NCI-H446 treated with DMSO at 0.1 percent for 48 hours (cell line): ENCODE data around the gene KRT86.
"Not testable (repeated sequence)": the region's sequence is repeated elsewhere in the genome, so short reads cannot be mapped to it uniquely, and the experiment has no call there.

Experiments
- DNase-seq: peaks from one replicate; lab custom pipeline; 2025; lab: John Stamatoyannopoulos, UW

The KRT86 gene

DNA sequence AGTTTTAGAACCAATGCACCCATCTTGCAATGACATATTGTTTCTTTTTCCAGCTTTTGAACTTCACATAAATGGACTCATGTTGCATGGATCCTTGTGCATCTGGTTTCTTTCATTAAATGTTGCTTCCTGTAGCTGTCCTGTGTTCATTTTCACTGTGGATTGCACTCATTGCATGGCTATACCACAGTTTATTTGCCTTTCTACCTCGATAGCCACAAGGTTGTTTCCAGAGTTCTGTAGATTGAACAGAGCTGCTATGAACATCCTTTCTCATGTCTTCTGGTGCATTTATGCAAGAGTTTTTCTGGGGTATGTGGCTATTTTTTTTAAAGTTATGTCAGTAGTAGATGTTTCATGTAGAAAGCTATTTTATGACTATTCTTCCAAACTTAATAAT lies 20.4 kb downstream of the KRT86 start:
- DNase-seq = no peak

DNA sequence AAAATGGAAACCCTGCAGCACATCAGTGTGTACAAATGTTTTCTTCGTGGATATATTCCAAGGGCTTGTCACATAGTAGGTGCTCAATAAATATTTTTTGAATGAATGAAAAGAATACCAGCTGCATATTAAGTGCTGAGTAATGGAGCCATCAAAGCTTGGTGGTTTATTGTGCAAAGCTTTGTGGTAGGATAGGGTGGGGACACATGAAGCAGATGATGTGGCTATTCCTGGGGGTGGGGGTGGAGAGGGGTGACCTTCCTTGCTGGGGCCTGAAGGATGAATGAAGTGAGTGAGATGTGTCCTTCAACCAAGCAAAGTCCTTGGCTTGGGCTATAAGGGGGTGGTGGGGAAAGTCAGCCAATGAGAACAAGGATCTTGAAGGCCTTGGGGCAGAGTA lies 21.2 kb downstream of the KRT86 start:
- no peak for DNase-seq

DNA sequence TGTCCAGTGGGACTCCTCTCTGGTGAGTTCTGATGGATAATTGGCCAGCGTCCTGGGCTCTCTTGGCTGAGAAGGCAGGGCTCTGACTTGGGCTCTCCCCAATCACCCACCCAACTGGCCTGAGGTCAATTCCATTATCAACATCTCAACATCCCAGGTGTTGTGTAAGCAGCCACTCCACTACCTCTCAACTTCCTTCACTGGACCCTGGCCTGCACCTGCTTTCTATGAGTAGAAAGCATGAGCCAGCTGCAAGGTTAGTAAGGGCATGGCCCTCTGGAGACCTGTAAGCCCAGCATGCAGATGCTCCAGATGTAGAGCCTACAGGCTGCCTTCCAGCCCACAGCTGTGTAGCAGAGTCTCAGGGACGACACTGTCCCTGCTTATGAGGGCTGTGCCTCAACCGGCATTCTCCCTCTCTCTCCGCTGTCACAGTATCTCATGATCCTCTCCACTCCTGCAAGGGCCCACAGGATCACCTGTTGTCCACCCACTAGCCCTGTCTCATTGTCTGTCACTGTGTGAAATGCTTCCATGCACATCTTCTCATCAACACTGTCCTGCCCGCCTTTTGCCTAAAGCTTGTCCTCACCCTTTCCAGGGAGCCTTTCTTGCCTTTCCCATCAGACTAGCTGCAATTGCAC lies 22.2 kb downstream of the KRT86 start:
- no peak for DNase-seq

DNA sequence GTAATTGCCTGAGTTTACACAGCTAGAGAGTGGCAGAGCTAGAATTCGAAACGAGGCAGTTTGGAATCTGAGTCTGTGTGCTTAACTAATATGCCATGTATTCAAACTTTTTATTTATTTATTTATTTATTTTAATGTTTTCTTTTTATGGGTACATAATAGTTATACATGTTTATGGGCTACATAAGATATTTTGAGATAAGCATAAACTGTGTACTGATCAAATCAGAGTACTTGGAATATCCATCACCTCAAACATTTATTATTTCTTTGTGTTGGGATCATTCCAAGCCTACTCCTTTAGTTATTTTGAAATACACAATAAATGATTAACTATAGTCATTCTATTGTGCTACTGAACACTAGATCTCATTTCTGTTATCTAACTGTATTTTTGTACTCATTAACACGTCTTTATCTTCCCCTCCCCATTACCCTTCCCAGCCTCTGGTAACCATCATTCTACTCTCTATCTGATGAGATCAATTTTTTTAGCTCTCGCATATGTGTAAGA lies 24.3 kb downstream of the KRT86 start:
- DNase-seq = no peak

DNA sequence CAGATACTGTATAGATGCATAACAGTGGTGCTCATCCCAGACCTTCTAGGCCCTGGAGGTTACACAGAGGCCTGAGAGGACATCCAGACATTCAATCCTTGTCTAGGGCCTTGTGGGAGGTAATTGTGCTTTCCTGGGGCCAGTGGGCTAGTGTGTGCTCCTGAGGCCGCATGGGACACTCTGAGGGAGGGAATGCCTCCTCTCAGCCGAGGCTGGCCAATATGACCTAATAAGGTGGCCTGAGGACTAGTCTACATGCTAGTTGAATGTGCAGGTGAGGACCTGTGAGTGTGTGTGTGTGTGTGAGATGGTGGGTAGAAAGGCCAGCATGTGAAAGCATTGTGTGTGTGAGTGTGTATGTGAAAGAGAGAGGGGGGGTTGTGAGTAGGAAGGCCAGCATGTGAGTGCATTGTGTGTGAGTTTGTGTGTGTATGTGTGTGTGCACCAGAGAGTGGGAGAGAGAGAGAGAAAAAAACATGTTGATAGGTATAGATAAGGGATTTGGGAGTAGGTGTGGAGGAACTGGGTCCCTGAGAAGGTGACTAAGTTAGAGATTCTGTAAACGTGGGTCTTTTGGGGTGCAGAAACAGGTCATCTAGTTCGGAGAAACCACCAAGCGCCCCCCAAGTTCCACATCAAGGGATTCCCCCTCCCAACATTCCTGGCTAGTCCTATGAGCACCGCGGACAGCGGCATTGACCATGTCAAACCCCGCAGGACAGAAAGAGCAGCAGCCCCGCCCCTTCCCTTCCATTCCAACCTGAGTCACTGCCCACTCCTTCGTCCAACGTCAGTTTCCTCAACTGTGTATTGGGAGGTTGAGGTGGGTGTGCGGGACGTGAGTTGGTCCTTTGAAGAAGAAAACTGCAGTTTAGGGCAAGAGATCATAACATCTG lies 26.6 kb downstream of the KRT86 start:
- DNase-seq = no peak

DNA sequence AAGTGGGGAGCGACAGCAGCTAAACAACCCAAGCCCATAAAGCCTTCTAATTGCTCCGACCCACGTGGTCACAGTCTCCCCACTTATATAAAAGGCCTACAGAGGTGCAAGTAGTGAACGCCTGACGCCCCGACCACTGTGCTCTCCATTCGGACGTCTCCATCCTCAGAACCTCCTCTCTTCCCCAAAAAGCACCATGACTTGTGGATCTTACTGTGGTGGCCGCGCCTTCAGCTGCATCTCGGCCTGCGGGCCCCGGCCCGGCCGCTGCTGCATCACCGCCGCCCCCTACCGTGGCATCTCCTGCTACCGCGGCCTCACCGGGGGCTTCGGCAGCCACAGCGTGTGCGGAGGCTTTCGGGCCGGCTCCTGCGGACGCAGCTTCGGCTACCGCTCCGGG lies 27.3 kb downstream of the KRT86 start:
- DNase-seq = not testable (repeated sequence)

DNA sequence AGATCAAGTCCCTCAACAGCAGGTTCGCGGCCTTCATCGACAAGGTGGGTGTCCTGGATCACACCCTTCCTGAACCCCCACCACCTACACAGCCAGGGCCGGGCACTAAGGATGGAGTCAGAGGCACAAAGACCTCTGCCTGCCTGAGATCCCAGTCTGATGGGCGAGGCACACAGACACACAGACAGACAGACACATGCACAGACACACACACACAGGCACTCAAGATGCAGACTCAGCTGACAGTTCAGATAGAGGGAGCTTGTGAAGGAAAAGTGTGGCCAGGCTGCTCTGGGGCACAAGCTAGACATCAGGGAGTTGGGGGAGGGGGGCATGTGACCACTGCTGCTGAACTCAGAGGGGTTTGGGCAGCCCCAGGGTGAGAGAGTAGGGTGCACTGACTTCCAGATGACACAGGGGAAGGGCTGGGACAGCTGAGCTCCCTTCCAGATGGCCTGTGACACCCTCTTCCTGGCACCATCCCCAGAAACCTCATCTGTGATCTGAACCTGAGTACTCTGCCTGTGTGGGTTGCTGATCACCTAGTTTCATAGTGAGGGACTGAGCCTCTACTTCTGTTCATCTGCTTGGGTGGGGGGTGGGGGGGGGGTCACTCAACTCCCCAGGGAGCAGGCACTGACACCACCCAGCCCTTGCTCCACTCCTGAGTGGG lies 27.9 kb downstream of the KRT86 start:
- not testable (repeated sequence) for DNase-seq

DNA sequence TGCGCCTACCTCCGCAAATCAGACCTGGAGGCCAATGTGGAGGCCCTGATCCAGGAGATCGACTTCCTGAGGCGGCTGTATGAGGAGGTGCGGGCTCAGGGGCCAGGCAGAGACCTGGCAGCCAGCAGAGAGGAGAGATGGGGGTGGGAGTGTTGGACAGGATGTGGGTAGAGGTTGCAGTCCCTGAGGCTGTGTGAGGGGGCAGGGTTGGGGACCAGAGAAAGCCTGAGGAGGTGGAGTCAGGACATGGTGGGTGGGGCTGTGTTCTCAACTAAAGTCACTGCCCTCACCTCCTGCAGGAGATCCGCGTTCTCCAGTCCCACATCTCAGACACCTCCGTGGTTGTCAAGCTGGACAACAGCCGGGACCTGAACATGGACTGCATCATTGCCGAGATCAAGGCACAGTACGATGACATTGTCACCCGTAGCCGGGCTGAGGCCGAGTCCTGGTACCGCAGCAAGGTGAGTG lies 30.5 kb downstream of the KRT86 start:
- not testable (repeated sequence) for DNase-seq

DNA sequence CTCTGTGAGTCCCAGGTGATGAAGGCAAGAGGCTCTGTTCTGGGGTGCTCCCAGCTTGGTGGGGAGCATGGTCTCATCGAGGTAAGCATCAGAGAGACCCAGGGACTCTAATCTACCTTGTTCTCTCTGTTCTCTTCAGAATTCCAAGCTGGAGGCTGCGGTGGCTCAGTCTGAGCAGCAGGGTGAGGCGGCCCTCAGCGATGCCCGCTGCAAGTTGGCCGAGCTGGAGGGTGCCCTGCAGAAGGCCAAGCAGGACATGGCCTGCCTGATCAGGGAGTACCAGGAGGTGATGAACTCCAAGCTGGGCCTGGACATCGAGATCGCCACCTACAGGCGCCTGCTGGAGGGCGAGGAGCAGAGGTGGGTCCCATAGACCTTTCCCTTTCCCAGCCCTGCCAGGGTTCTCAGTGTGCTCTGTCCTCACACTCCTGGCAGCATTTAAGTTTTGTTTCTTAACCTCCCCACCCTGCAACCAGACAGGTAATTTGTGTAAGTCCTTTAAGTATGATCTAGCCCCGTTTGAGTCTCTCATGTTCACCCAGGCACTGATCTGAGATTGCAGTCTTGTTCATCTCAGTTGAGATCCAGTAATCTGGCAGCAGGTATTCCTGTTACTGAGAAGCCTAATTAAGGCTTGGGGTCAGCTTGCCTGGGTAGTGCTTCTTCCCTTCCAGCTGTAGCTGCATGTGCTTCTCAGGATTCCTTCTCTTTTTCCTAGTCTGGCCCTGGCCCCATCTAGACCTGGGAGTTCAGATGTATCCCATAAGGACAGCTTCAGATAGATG lies 31.7 kb downstream of the KRT86 start:
- no peak for DNase-seq

DNA sequence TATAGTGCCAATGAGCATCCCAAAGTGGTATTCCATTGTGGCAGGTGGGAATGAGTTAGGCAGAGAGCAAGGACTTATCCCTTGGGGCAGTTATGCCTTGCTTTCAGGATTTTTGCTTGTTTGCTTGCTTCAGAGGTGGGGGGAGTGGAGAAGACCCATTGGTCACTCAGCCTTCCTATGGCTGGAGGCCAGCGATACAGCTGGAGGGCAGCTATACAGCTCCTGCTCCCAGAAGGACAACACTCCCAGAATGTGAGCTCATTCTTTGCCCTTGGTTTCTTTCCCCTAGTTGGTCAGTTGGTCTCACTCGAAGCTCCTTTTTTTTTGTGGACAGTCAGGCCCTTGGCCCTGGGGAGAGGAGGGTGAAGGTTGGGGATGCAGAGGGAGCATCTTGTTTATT lies 32.3 kb downstream of the KRT86 start:
- DNase-seq = no peak

DNA sequence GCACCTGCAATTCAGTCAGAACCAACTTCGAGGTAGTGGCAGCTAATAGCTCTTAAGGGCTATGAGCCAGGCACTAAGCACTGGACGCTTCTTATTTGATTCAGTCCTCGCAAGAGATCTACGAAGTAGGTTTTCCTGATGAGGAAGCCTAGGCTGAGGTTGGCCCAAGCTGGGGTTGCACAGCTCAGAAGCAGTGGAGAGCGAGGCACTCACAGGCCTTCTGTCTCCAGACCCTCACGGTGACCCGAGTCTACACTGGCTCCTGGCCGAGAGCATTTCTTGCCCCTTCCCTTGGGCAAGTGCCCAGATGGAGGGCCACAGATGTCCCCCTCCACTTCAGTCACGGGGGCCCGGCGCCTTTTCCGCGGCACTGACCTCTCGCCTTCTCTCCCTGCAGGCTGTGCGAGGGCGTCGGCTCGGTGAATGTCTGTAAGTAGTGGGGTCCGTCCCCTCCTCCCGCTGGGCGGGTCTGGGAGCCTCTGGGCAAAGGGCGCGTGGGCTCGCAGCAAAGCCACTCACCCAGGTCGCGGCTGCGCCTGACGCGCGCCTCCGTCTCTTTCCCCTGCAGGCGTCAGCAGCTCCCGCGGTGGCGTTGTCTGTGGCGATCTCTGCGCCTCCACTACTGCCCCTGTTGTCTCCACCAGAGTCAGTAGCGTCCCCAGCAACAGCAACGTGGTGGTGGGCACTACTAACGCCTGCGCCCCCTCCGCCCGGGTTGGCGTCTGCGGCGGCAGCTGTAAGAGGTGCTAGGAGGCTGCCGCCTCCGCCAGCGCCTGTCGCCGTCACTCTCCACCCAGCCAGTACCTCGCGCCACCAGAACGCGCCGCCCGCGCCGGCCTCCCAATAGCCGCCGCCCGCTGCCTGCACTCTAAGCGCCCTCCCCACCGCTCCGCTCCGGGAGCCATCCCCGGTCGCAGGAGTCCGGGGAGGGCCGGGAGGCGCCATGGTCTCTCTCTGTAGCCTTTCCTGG lies 33.7 kb downstream of the KRT86 start:
- DNase-seq = no peak

DNA sequence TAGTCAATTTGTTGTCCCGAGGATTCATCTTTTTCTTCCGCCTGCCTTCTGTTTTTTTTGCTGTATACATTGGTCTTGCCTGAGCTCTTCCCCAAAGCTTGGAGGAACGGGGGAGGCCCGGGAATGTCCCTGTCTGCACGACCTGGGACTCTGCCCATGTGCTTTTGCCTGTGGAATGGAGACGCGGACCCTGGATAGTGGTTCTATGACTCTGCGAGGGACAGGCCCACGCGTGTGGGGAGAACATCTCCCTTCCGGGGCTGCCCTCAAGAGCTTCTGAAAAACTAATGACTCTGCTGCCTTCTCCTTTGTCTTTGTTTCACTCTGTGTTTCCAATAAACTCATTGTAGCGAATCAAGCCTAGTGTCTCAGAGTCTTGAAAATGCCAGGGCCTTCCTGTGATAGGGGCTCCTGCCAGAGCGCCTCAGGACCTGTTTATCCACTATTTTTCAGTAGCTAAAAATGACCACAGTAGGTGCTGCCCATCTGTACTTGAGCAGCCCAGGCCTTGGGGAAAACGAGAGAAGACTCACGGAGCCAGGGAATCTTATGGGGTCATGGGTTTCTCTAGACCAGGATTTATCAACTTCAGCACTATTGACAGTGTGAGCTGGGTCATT lies 34.5 kb downstream of the KRT86 start:
- DNase-seq = no peak

DNA sequence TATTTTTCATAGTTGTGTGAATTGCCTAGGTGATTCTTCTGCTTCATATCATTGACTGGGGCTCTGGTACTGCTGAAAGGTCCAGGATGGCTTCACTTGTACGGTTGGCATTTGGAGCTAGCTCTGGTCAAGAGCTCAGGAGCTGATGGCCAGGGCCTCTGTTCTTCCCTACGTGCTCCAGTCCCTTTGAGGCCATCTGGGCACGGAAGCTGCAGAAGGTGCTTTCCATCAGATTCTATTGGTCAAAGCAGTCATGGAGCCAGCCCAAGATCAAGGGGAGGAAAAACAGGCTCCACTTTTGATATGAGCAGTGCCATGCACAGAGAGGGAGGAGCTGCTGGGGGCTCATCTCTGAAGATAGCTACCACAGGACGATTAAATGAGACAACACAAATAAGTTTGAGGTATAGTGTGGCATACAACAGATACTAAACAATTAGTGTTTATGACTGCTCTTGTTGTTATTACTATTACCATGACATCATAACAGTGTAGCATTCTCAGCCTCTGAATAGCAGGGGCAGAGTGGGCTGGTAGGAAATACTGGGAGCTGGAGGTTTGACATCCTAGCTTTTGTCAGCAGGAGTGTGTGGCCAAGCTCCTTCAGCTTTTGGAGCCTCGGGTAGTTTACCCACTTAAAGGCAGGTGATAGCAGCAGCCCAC lies 36.3 kb downstream of the KRT86 start:
- DNase-seq = no peak

DNA sequence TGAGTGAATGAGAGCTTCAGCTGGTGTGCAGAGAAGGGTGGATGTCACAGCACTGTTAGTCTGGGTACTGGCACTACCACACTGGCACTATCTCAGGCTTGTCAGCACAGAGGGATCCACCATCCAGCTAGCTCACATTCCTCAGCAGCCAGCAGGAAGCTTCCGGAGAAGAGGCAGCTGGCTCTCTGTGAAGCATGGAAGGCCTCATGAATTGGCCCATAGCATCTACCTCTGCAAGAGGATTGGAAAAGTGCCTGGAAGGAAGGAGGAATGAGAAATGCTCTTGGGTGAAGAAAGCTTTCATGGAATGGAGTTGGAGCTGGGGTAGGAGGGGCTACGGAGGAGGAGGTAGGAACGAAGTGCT lies 36.8 kb downstream of the KRT86 start:
- DNase-seq = no peak

DNA sequence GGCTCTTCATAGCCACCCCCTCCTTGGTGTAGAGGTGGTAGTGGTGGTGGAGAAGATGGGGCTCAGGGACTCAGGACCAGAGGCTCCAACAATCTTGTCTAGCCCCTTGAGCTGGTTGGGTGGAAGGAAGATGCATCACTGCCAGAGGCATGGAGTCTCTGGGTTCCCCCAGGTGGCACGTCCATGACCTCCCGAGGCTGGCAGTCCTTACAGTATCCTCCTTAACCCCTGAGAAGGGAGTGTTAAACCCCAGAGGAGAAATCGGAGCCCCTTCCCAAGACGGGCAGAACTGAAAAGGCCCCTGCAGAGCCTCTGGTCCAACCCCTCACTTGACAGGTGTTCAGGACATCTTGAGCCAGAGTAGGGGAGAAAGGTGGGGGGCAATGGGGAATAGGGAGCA lies 37.6 kb downstream of the KRT86 start:
- no peak for DNase-seq

DNA sequence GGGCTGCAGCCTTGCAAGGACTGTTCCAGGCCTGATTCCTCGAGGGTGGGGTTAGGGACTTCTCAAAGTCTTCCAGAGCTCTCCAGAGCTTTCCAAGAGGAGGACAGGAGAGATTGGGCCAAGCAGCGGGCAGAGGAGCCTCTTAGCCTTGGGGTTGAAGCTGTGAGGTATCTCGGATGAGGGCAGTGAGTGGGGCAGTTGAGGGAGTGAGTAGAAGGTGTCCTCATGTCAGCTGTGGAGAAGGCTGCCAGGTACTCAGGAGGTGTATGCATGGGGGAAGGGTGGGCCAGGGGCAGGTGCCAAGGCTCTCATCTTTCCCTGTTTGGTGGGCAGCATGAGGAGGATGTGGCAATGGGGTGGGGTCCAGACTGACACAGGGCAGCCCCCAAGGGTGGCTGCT lies 39.0 kb downstream of the KRT86 start:
- DNase-seq = no peak

DNA sequence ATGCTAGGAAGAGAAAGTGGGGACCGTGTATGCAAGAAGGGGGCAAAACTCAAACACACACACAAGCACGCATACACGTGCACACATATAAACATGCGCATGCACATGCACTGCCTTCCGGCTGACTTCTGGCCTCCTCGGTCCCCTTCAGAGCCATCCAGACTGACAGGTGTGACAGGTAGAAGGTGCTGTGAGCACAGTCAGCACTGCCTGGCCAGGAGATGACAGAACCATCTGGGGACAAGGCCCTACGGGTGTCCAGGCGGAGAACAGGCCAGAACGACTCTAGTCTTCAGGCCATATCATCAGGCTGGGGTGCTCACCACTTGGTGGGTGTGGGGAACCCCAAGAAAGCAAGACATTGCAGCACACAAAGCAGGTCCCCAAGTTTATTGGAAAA lies 39.5 kb downstream of the KRT86 start:
- DNase-seq = no peak

DNA sequence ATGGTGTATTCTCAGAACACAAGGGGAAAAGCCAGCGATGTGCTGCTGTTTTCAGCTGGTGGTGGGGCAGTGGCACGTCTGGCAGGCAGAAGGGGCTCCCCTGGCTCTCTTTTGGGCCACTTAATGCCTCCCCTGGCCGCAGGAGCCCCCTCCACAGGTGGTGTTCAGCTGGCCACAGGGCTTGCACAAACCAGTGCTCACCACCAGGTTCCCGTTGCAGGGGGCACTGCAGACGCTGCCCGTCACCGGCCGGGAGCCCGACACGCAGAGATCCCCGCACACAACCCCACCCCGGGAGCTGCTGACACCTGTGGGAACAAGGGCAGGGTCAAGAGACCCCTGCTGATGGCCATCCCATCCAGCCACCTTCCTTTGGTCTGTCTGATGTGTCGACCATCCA lies 40.1 kb downstream of the KRT86 start:
- DNase-seq = no peak

DNA sequence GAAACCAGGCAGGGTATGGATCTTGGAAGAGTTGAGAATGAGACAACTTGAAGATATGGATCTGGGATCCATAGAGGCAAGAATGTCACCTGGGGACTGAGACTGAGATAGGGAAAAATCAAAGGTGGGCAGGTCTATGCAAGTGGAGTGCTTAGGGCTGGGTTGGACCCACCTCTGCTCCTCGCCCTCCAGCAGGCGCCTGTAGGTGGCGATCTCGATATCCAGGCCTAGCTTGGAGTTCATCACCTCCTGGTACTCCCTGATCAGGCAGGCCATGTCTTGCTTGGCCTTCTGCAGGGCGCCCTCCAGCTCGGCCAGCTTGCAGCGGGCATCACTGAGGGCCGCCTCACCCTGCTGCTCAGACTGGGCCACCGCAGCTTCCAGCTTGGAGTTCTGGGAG lies 41.3 kb downstream of the KRT86 start:
- DNase-seq = not testable (repeated sequence)

DNA sequence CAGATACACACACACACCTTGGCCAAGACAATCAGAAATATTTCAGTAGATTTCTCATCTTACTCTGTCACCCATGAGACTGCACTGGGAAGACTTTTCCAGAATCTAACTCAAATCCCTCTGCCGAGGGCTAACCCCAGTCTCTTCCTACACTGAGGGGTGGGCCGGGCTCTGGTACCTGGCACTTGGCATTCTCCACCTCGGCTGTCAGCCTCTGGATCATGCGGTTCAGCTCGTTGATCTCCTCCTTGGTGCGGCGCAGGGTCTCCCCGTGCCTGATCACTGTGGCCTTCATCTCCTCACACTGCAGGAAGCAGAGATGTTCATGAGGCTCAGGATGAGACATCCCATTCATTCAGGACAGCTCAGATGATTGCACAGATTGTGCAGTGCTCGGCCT lies 41.8 kb downstream of the KRT86 start:
- no peak for DNase-seq
